H9 (cell line): ENCODE data around the gene SMARCA2. TPM values are rescaled to one million over a fixed set of nuclear protein-coding genes. Genes with fewer than 3 reads are reported as not detected.

Experiments
- DNase-seq: peaks from one replicate; pipeline ENCODE4 v3.0.0-alpha.2; 2017
- H2AFZ ChIP-seq: one replicate; pipeline ENCODE4 v1.6.1; 2013; ENCODE audit warnings: mild to moderate bottlenecking, low read length, control low read depth, moderate library complexity
- H2AK5ac ChIP-seq: 2 replicates; pipeline ENCODE4 v1.6.1; 2013; ENCODE audit warnings: low read length, control low read depth, mixed read lengths; ENCODE audit not compliant: insufficient read length
- H2BK120ac ChIP-seq: one replicate; pipeline ENCODE4 v1.6.1; 2013; ENCODE audit warnings: low read depth, mild to moderate bottlenecking, low read length, control low read depth, inconsistent platforms; ENCODE audit not compliant: poor library complexity, severe bottlenecking
- H2BK12ac ChIP-seq: 2 replicates; pipeline ENCODE4 v1.6.1; 2013; ENCODE audit warnings: low read length, control low read depth, mixed read lengths, low read depth; ENCODE audit not compliant: insufficient read length
- H2BK15ac ChIP-seq: 2 replicates; pipeline ENCODE4 v1.6.1; 2013; ENCODE audit warnings: low read depth, low read length, control low read depth
- H2BK20ac ChIP-seq: one replicate; pipeline ENCODE4 v1.6.1; 2013; ENCODE audit warnings: low read depth, mild to moderate bottlenecking, low read length, control low read depth, inconsistent platforms; ENCODE audit not compliant: poor library complexity, severe bottlenecking
- H2BK5ac ChIP-seq: 2 replicates; pipeline ENCODE4 v1.6.1; 2013; ENCODE audit warnings: low read length, control low read depth, mixed read lengths; ENCODE audit not compliant: insufficient read length
- H3K14ac ChIP-seq: 2 replicates; pipeline ENCODE4 v1.6.1; 2013; ENCODE audit warnings: low read length, control low read depth; ENCODE audit not compliant: insufficient read depth
- H3K18ac ChIP-seq: 2 replicates; pipeline ENCODE4 v1.6.1; 2013; ENCODE audit warnings: low read depth, mild to moderate bottlenecking, mixed read lengths, low read length, control low read depth; ENCODE audit not compliant: insufficient read length
- H3K23ac ChIP-seq: 2 replicates; pipeline ENCODE4 v1.6.1; 2013; ENCODE audit warnings: low read length, control low read depth, mixed read lengths, low read depth; ENCODE audit not compliant: insufficient read length
- H3K23me2 ChIP-seq: 2 replicates; pipeline ENCODE4 v1.6.1; 2013; ENCODE audit warnings: low read depth, mild to moderate bottlenecking, mixed read lengths, low read length, control low read depth; ENCODE audit not compliant: insufficient read length, poor library complexity, severe bottlenecking
- H3K27ac ChIP-seq: 2 replicates; pipeline ENCODE4 v1.5.1; 2013; ENCODE audit warnings: low read length, control low read depth, mixed read lengths, low read depth; ENCODE audit not compliant: insufficient read length
- H3K27me3 ChIP-seq: 2 replicates; pipeline ENCODE4 v1.6.1; 2013; ENCODE audit warnings: low read length, control low read depth, inconsistent platforms; ENCODE audit not compliant: insufficient read depth
- H3K4ac ChIP-seq: 2 replicates; pipeline ENCODE4 v1.6.1; 2013; ENCODE audit warnings: low read depth, mild to moderate bottlenecking, control low read depth, inconsistent platforms, low read length, moderate library complexity
- H3K4me1 ChIP-seq: 2 replicates; pipeline ENCODE4 v1.6.1; 2013; ENCODE audit warnings: low read length, control low read depth, inconsistent platforms; ENCODE audit not compliant: insufficient read depth
- H3K4me2 ChIP-seq: 2 replicates; pipeline ENCODE4 v1.6.1; 2013; ENCODE audit warnings: low read length, control low read depth, mixed read lengths; ENCODE audit not compliant: insufficient read length, insufficient read depth
- H3K56ac ChIP-seq: 2 replicates; pipeline ENCODE4 v1.6.1; 2013; ENCODE audit warnings: low read depth, mild to moderate bottlenecking, mixed read lengths, low read length, control low read depth; ENCODE audit not compliant: insufficient read length
- H3K79me1 ChIP-seq: 2 replicates; pipeline ENCODE4 v1.6.1; 2013; ENCODE audit warnings: low read depth, mild to moderate bottlenecking, moderate library complexity, low read length, control low read depth, inconsistent platforms; ENCODE audit not compliant: insufficient read depth, poor library complexity, severe bottlenecking
- H3K79me2 ChIP-seq: 2 replicates; pipeline ENCODE4 v1.6.1; 2013; ENCODE audit warnings: low read length, control low read depth, inconsistent platforms; ENCODE audit not compliant: insufficient read depth
- H3K9ac ChIP-seq: 2 replicates; pipeline ENCODE4 v1.6.1; 2013; ENCODE audit warnings: low read length, control low read depth, mixed read lengths; ENCODE audit not compliant: insufficient read length; ENCODE audit errors: extremely low read depth
- H3K9me3 ChIP-seq: one replicate; pipeline ENCODE4 v1.6.1; 2013; ENCODE audit warnings: low read depth, low read length, inconsistent platforms; ENCODE audit not compliant: control insufficient read depth
- H3T11ph ChIP-seq: one replicate; pipeline ENCODE4 v1.6.1; 2013; ENCODE audit warnings: mild to moderate bottlenecking, low read length, control low read depth, inconsistent platforms
- H4K20me1 ChIP-seq: one replicate; pipeline ENCODE4 v1.6.1; 2013; ENCODE audit not compliant: control insufficient read depth, insufficient read length, insufficient read depth
- H4K5ac ChIP-seq: 2 replicates; pipeline ENCODE4 v1.6.1; 2013; ENCODE audit warnings: low read depth, mild to moderate bottlenecking, mixed read lengths, low read length, control low read depth; ENCODE audit not compliant: insufficient read length
- H4K8ac ChIP-seq: replicated peaks from 2 replicates; pipeline ENCODE4 v1.6.1; 2013; ENCODE audit warnings: low read length, control low read depth, mixed read lengths, low read depth; ENCODE audit not compliant: insufficient read length
- H4K91ac ChIP-seq: 2 replicates; pipeline ENCODE4 v1.6.1; 2013; ENCODE audit warnings: low read depth, mild to moderate bottlenecking, moderate library complexity, mixed read lengths, low read length, control low read depth; ENCODE audit not compliant: insufficient read length
- H3K27ac Mint-ChIP-seq, 3 experiments: 2 replicates in 2 of 3; 3 replicates in 1 of 3; pipeline ENCODE4 v1.8.0; 2020 to 2021; ENCODE audit warnings: mixed read lengths in 3 of 3, mild to moderate bottlenecking in 1 of 3, moderate library complexity in 1 of 3
- H3K27me3 Mint-ChIP-seq: 2 replicates; pipeline ENCODE4 v1.8.0; 2021; ENCODE audit warnings: low read depth, mild to moderate bottlenecking, moderate library complexity, mixed read lengths
- H3K36me3 Mint-ChIP-seq, 3 experiments: 2 replicates in 2 of 3; 3 replicates in 1 of 3; pipeline ENCODE4 v1.8.0; 2020 to 2021; ENCODE audit warnings: low read depth in 3 of 3, mixed read lengths in 3 of 3; ENCODE audit not compliant: insufficient read depth in 1 of 3
- H3K4me1 Mint-ChIP-seq, 2 experiments: 2 replicates each; pipeline ENCODE4 v1.8.0; 2020; ENCODE audit warnings: mixed read lengths in 2 of 2
- H3K4me3 Mint-ChIP-seq, 2 experiments: 2 replicates in 1 of 2; 3 replicates in 1 of 2; pipeline ENCODE4 v1.8.0; 2020 to 2021; ENCODE audit warnings: mild to moderate bottlenecking in 2 of 2, mixed read lengths in 2 of 2, moderate library complexity in 1 of 2
- H3K9me3 Mint-ChIP-seq, 2 experiments: 2 replicates in 1 of 2; 3 replicates in 1 of 2; pipeline ENCODE4 v1.8.0; 2020; ENCODE audit warnings: mild to moderate bottlenecking in 2 of 2, mixed read lengths in 2 of 2, moderate library complexity in 1 of 2
- CTCF ChIP-seq: fragments of 200-600 bp; sonication (generic); conservative IDR thresholded peaks from 3 replicates; pipeline ENCODE4 v1.8.0; 2021; ENCODE audit warnings: antibody characterized with exemption, mild to moderate bottlenecking
- WGBS: extraction: QIAGEN DNeasy Blood & Tissue Kit; methylation state at CpG from one replicate; pipeline ENCODE4 v1.1.7; 2013; ENCODE audit warnings: missing lambda C conversion rate, low lambda C conversion rate, mixed read lengths; ENCODE audit not compliant: insufficient read length; ENCODE audit errors: extremely low coverage; 5-methylcytosine and 5-hydroxymethylcytosine counted together
- total RNA-seq: library from RNA; stranded (reverse); gene quantifications from 2 replicates; pipeline ENCODE4 v1.2.1, GENCODE V29; 2021

The SMARCA2 gene
- total RNA-seq, 1 experiment from 2014 or later = 15.3 TPM

DNA sequence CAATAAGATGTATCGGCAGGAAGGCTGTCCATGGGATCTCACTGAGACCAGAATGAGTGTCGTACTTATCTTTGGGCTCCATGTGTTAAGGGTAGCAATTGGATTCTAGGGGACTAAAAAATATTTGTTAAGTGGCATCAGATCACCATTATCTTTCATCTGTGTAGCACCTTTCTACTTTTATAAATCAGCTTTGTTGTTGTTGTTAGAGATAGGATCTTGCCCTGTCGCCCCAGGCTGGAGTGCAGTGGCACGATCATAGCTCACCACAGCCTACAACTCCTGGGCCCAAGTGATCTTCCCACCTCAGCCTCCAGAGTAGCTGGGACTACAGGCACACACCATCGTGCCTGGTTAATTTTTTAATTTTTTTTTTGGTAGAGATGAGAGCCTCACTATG is 220.5 kb downstream of the SMARCA2 start:
- H2AFZ ChIP-seq = no peak overlapping the region
- H3K9me3 ChIP-seq = no peaks in the 10 kb centered on the region
- no peak overlapping the region for H2BK15ac ChIP-seq
- H3K27me3 ChIP-seq = no peaks in the 10 kb centered on the region
- H2BK20ac ChIP-seq = no peak overlapping the region
- H3K4ac ChIP-seq = no peak overlapping the region
- H3K36me3 Mint-ChIP-seq = peaks cover 0 to 8% (median 0%) of the 10 kb centered on the region in 3 experiments; a peak in 4 of 7 replicates
- H3K27ac ChIP-seq = no peak overlapping the region
- no peak overlapping the region for H2BK5ac ChIP-seq
- H3T11ph ChIP-seq = no peak overlapping the region
- no peak overlapping the region for H2AK5ac ChIP-seq
- no peak overlapping the region for H4K91ac ChIP-seq
- H2BK120ac ChIP-seq = no peak overlapping the region
- no peak overlapping the region for H3K4me2 ChIP-seq
- H4K8ac ChIP-seq = no peak overlapping the region
- no peaks in the 10 kb centered on the region; the same call in 1 of the 2 replicates for H3K4me1 ChIP-seq
- H3K27me3 Mint-ChIP-seq = no peaks in the 10 kb centered on the region; the same call in 1 of the 2 replicates
- no peak overlapping the region for H2BK12ac ChIP-seq
- H3K4me1 Mint-ChIP-seq = peaks cover 13 to 20% of the 10 kb centered on the region in 2 experiments
- no peaks in the 10 kb centered on the region for H4K20me1 ChIP-seq
- H3K4me3 Mint-ChIP-seq = no peak overlapping the region
- H3K9ac ChIP-seq = no peak overlapping the region
- no peak overlapping the region for H4K5ac ChIP-seq
- no peak overlapping the region for H3K27ac Mint-ChIP-seq
- no peaks in the 10 kb centered on the region for H3K79me2 ChIP-seq
- no peak overlapping the region for H3K56ac ChIP-seq
- no peak overlapping the region for H3K18ac ChIP-seq
- H3K23ac ChIP-seq = no peak overlapping the region
- no peak overlapping the region for H3K14ac ChIP-seq
- H3K23me2 ChIP-seq = no peaks in the 10 kb centered on the region
- TF ChIP-seq CTCF = no peak
- no peak for DNase-seq
- no CpG with 5 or more reads among the region's 5 CpGs for WGBS
- H3K79me1 ChIP-seq = no peaks in the 10 kb centered on the region
- peaks cover 0 to under 1% of the 10 kb centered on the region in 2 experiments; a peak in 1 of 5 replicates for H3K9me3 Mint-ChIP-seq
